ENCODE data around the gene OSBPL5. TPM values are rescaled to one million over a fixed set of nuclear protein-coding genes. Genes with fewer than 3 reads are reported as not detected.

Gene OSBPL5
- total RNA-seq, 1 donor from 2014 or later = 28.9 TPM

- FAIRE-seq (no peak), DNase-seq (ENCODE audit: low spot score in 2 of 2) (no peak)
Observed at GRCh38 chr11:3139086-3139440, 26.0 kb downstream of the OSBPL5 start.

- FAIRE-seq (no peak), DNase-seq (ENCODE audit: low spot score in 2 of 2) (no peak)
Observed at GRCh38 chr11:3138178-3139085, 26.7 kb downstream of the OSBPL5 start.

- FAIRE-seq = no peak
- DNase-seq (ENCODE audit: low spot score in 2 of 2) = no peak
Observed at GRCh38 chr11:3137486-3138177, 27.5 kb downstream of the OSBPL5 start.

GRCh38 chr11:3136546-3137455 is 28.3 kb downstream of the OSBPL5 start:
- FAIRE-seq = no peak

GRCh38 chr11:3135481-3136440 is 29.3 kb downstream of the OSBPL5 start:
- no peak for FAIRE-seq

More at GRCh38 chr11:3136546-3137455, 28.3 kb downstream of the OSBPL5 start:
- DNase-seq (ENCODE audit: low spot score in 2 of 2) = no peak

GRCh38 chr11:3134651-3135480 is 30.2 kb downstream of the OSBPL5 start:
- DNase-seq (ENCODE audit: low spot score in 2 of 2) (no peak), FAIRE-seq (no peak)

More at GRCh38 chr11:3135481-3136440, 29.3 kb downstream of the OSBPL5 start:
- no peak for DNase-seq (ENCODE audit: low spot score in 2 of 2)

- FAIRE-seq = no peak
- no peak for DNase-seq (ENCODE audit: low spot score in 2 of 2)
Observed at GRCh38 chr11:3134218-3134621, 30.9 kb downstream of the OSBPL5 start.

- FAIRE-seq (no peak), DNase-seq (ENCODE audit: low spot score in 2 of 2) (no peak)
Observed at GRCh38 chr11:3133261-3134217, 31.6 kb downstream of the OSBPL5 start.

- DNase-seq (ENCODE audit: low spot score in 2 of 2) (no peak), FAIRE-seq (no peak)
Observed at GRCh38 chr11:3132831-3133260, 32.3 kb downstream of the OSBPL5 start.

GRCh38 chr11:3132271-3132781 is 32.8 kb downstream of the OSBPL5 start:
- FAIRE-seq = no peak
- DNase-seq (ENCODE audit: low spot score in 2 of 2) = no peak

- DNase-seq (ENCODE audit: low spot score in 2 of 2) (no peak), FAIRE-seq (no peak)
Observed at GRCh38 chr11:3131330-3131941, 33.7 kb downstream of the OSBPL5 start.

GRCh38 chr11:3130269-3131071 is 34.6 kb downstream of the OSBPL5 start:
- DNase-seq (ENCODE audit: low spot score in 2 of 2) (no peak), FAIRE-seq (no peak)

- FAIRE-seq (no peak), DNase-seq (ENCODE audit: low spot score in 2 of 2) (no peak)
Observed at GRCh38 chr11:3129591-3130268, 35.4 kb downstream of the OSBPL5 start.

- DNase-seq (ENCODE audit: low spot score in 2 of 2) = no peak
- FAIRE-seq = no peak
Observed at GRCh38 chr11:3129181-3129590, 35.9 kb downstream of the OSBPL5 start.
